H1 (cell line): ENCODE results near the gene NLGN4Y. TPM values are rescaled to one million over a fixed set of nuclear protein-coding genes. Genes with fewer than 3 reads are reported as not detected.

Experiments used
- FOSL1 ChIP-seq: IDR thresholded peaks from 2 replicates; pipeline ENCODE4 v1.6.1; 2011; ENCODE audit warnings: mild to moderate bottlenecking, low read depth, low read length, moderate library complexity; ENCODE audit not compliant: insufficient read depth
- RXRA ChIP-seq: IDR thresholded peaks from 2 replicates; pipeline ENCODE4 v1.6.1; 2011; ENCODE audit warnings: low read depth, mild to moderate bottlenecking, low read length, moderate library complexity; ENCODE audit not compliant: insufficient read depth
- SIX5 ChIP-seq: IDR thresholded peaks from 2 replicates; pipeline ENCODE4 v1.6.1; 2011; ENCODE audit warnings: mild to moderate bottlenecking, low read depth, low read length
- polyA plus RNA-seq, 7 experiments: library from polyadenylated mRNA; depleted of rRNA in 3 of 7; stranded (reverse) in 5 of 7; unstranded in 2 of 7; fragments of >200 nt in 5 of 7; fragments of 200-250 nt in 2 of 7; gene quantifications; 1 replicate in 5 of 7; 2 replicates in 1 of 7; 4 replicates in 1 of 7; pipeline versions ENCODE4 v1.2.1 to v1.2.3, GENCODE V29; 2011 to 2013; ENCODE audit warnings: missing spikeins in 2 of 7, mixed read lengths in 2 of 7
- total RNA-seq: library from RNA; stranded (reverse); fragmentation: NEBNext Ultra II Directional; extraction: Animal tissue kit (Norgen Biotek cat#: 25700); gene quantifications from 2 replicates; pipeline ENCODE4 v1.2.1, GENCODE V29; 2021
- TF ChIP-seq, protein P1 (sequence below): IDR thresholded peaks from 2 replicates; pipeline ENCODE4 v1.6.1; 2012; ENCODE audit warnings: inconsistent platforms
- TF ChIP-seq, protein P2 (sequence below): IDR thresholded peaks from 2 replicates; pipeline ENCODE4 v1.6.1; 2011; ENCODE audit warnings: low read length, improper control_type of control experiment

Gene NLGN4Y
- total and polyA plus RNA-seq, 2 of the 8 experiments (the other 6 are each of a cell fraction or from before 2014, with no cell fraction given), result 35.7 to 51.3 TPM

GRCh38 chrY:14762903-14763302, 238.6 kb downstream of the NLGN4Y start (continued):
- TF ChIP-seq, protein P1, sequence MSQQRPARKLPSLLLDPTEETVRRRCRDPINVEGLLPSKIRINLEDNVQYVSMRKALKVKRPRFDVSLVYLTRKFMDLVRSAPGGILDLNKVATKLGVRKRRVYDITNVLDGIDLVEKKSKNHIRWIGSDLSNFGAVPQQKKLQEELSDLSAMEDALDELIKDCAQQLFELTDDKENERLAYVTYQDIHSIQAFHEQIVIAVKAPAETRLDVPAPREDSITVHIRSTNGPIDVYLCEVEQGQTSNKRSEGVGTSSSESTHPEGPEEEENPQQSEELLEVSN, result no peak
- TF ChIP-seq, protein P2, sequence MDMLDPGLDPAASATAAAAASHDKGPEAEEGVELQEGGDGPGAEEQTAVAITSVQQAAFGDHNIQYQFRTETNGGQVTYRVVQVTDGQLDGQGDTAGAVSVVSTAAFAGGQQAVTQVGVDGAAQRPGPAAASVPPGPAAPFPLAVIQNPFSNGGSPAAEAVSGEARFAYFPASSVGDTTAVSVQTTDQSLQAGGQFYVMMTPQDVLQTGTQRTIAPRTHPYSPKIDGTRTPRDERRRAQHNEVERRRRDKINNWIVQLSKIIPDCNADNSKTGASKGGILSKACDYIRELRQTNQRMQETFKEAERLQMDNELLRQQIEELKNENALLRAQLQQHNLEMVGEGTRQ, result no peak
- TF ChIP-seq SIX5, result no peak
- no peak for TF ChIP-seq RXRA
- TF ChIP-seq FOSL1, result no peak
